Measurements from ENCODE around the gene BANF1.
A peak's percentile ranks its signal among the peaks of the same experiment; 100 is the strongest.
"Not testable (repeated sequence)": the region's sequence is repeated elsewhere in the genome, so short reads cannot be mapped to it uniquely, and the experiment has no call there.

The BANF1 gene

DNA sequence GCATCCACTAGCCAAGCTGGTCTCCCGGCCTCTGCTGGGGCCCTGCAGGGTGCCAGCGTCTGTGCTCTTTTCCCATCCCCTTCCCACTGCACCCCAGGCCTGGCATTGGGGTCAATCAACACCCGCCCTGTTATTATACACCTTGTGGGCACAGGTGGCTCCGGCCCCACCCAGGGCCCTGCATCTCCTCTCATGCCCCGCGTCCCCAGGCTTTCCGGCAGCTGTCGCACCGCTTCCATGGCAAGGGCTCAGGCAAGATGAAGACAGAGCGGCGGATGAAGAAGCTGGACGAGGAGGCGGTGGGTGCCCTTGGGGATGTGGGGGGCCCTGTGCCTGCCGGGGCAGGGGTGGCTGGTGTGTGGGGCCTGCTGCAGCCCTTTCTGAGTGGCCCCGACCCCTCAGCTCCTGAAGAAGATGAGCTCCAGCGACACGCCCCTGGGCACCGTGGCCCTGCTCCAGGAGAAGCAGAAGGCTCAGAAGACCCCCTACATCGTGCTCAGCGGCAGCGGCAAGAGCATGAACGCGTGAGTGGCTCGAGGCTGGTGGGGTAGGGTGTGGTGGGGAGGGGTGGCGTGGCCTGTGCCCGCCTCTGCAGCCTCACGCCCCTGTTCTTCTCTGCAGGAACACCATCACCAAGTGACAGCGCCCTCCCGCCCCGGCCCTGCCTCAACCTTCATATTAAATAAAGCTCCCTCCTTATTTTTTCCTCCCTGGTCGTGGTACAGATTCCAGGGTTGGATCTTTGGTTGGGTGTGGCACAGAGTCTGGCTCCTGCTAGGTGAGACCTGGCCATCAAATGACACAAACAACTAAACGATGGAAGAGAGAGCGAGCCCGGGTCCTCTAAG, 23.7 kb upstream of the BANF1 start:
- DNase-seq: no peak

DNA sequence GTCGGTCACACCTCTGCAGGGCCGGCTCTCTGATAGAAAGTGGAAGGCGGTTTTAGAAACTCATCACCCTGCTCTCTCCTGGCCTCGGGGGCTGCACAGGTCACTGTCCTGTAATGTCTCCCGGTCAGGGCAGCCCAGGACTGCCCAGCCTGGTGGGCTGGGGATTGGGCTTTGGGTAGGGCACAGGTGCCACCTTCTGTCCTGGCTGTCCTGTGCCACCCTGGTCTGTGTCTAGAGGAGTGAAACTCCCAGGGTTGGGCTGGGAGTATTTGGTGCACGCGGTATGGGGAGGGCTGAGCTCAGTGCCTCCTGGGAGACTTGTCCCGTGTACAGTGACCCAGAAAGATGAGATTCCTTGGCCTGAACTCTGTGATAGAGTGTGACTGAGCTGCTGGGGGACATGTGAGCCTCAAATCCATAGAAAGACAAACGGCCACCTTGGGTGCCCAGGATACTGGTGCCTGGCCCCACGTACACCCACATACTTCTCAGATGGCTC, 23.0 kb upstream of the BANF1 start:
- no peak for DNase-seq

DNA sequence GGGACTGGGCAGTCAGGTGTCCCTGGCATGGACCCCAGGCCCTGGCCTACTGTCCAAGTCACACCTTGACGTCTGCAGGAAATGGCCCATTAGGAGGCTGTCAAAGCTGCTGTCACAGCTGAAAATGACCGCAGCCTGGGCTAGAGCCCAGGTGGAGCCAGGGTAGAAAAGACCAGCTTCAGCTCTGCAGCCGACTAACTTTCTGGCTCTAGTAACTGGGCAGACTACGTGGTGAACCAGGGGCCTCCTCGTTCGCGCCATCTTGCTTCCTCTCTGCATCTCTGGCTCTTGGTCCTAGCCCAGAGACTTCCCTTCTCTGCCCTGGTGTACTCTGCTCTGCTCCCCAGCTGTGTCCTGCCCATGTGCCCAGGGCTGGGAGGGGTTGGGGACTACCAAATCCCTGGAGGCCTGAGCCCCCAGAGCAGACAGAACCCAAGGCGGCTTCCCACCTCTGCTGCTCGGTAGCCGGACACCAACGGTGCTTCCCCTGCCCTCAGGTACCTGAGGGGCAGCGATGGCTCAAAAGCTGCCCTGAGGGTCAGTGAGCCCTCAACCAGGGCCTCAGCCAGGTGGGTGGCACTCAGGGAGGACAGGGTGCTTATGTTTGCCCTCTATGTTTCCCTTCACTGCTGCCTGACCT, 21.1 kb upstream of the BANF1 start:
- DNase-seq: no peak

DNA sequence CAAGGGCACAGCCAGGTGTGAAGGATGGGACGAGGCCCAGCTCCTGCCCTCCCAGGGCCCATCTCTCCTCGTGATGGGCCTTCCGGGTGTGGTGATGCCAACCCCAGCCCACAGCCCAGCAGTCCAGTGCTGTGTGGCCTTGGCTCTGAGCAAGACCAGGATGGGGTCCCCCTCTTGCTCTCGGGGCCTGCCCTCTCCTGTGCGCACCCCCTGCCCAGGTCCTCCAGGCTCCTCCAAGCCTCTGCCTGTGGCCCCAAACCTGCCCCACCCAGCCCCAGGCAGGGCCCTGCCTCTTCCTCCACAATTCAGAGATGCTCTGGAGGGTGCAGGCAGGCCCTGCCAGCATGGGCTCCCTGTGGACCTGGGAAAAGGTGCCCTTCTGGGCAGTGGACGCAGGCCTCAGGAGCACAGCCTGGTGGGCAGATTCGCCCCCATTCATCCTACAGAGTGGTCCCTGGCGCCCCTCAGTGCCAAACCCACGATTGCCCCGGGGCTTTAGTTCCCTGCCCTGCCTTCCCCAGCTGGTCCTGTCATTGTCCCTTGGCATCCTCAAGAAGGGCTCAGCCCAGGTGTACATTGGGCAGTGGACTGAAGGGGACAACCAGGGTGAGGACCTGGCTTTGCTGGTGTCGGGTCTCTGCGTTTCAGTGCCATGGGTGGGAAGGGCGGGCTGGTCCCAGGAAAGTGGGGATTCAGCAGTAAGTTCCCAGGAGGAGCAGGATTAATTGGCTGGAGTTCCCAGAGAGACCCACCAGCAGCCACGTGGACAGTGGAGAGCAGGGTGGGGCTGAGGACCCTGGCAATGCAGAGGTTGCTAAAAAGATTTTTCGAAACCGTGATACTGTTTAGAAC, 20.1 kb upstream of the BANF1 start:
- DNase-seq: no peak

DNA sequence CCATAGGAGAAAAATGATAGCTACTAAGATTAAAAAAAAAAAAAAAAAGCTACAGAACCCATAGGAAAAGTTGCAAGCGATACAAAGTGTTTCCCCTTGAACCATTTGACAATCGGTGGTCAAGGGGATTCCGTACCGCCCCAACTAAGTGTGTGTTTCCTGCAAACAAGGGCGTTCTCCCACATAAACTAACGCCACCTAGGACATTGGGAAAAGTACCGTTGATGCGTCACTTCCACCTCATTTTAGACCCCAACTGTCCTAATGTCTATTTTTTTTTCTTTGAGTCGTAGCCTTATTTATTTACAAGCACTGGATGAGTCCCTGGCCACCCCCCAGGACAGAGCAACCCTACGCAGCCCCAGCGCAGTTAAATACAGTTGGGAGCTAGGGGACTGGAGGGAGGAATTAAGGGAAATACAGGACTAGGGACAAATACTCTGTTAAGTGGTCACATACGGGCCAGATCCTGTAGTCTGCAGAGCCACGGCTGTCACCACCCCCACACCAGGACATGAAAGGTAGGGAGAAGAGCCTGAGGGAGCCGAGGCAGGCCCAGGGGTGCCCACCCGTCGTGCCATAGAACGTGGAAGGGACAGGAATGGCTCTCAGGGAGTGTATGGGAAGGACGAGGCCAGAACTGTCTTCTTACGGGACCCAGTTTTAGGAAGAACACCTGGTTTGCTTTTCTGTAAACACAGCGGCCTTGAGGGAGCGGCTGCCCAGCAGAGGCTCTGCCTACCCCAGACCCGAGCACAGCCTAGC, 19.3 kb upstream of the BANF1 start:
- no peak for DNase-seq

DNA sequence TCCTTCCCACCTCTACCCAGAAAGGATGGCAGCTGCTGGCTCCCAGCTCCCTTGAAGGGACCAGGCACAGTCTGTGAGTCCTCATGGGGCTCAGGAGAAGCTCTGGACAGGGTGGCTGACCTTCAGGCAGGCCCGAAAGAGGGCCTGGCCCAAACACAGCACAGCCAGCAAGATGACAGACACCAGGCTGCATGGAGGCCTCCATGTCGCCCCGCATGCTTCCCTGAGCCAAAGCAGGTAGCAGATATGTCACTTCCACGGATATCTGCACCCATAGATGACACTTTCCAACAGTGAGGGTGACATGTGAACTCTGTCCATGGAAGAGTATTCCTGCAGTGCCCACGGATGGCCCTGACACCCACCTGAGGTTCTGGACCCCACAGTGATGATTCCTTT, 18.7 kb upstream of the BANF1 start:
- DNase-seq: no peak

DNA sequence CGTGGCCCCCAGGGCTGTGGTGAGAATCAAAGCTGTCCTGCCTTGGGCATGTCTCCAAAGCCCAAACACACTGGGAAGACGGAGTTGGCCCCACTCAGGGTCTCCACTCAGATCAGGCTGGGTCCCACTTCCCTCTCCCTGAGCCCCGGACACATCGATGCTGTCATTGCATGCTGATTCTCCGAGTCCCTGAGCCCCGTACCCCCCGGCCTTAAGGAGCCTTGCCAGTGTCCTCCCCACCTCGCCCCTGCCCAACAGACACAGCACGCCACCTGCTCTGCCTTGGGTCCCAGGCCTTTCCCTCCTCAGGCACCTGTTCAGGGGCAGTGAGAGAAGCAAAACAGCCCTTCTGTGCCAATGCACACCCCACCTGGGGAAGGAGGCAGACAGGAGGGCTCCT, 15.0 kb upstream of the BANF1 start:
- no peak for DNase-seq

DNA sequence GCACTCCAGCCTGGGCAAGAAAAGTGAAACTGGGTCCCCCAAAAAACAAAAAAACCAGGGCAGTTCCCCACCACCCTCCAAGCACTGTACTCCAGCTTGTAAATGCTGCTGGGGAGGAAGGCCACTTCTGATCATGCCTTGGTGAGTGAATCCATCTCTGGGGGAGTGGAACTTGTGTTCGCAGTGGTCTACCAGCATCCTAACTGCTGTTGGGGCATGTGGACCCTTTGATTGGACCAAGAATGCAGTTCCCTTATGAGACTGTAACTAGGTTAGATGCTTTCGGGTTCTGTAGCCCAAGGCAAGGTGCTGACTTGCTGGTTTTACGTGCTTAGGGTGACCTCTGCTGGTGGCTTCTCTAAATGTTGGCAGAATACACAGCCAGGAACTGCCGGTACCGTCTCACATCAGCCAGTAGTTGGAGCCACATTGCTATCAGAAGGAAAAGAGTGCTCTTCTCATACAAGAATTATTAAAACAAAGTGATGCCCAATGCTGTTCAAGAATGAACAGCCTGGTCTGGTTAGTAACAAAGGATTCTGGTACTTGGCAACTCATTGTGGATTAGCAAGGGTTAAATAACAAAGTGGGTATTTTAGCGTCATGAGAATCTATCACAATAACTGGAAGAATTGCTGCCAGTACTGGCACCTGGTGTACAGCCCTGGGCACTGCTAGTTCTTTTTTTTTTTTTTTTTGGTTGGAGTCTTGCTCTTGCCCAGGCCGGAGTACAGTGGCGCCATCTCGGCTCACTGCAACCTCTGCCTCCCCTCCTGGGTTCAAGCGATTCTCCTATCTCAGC, 13.3 kb upstream of the BANF1 start:
- peak; percentile 96 for DNase-seq

DNA sequence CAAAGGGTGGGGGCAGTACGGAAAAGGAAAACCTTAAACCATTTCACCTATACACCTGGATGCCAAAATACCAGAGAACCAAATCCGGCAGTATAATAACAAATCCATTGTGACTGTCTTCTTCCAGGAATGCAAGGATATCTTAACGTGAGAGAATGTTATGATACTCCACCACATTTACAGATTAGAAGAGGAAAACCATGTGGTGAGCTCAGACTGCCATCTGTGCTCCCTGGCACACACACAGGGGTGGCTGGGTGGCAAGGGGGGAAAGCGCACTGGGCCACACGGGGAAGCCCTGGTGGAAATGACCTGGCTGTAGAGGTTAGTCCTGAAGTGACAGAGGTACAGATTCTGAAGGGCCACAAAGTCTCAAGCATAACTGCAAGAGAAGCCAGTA, 10.2 kb upstream of the BANF1 start:
- DNase-seq: no peak

DNA sequence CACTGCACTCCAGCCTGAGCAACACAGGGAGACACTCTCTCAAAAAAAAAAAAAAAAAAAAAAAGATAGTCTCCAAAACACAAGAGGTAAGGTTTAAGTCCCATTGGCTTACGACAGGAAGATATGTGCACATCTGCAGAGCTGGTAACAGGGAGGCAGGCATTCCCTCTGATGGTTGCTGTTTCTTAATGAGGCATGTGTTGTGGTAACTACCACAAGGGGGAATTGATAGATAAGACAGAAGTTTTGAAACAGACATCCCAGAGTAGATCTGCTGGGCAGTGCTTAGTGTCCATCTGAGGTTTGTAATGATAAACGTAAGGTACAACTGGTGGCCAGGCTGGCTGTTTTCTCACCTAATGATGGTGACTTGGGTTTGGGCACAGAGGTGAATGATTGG, 5.0 kb upstream of the BANF1 start:
- no peak for DNase-seq

DNA sequence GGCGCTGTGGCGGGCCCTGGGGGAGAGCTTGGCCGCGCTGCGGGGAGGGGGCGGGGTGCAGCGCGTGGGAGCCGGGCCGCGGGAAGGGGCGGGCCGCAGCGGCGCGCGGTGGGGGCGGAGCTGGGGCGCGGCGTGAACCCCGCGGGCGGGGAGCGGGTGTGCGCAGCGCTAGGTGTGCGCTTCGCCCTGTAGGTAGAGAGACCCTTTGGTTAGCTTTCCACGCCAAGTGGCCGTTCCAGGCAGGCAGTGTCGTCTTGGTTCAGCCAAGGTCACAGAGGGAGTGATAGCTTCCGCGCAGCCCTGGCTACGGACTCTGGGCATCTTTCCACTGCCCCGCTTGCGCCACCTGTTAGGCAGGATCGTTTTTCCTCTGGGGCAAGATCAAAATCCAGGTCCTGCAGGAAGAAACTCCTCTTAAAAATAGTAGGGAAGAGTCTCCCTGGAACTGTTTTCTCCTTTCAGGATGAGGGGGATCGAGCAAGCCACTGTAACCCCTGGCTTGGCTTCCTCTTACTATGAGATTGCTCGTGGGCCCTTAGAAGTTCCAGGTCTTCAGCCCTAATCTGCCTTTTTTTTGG, 434 bp downstream of the BANF1 start:
- no peak for DNase-seq

DNA sequence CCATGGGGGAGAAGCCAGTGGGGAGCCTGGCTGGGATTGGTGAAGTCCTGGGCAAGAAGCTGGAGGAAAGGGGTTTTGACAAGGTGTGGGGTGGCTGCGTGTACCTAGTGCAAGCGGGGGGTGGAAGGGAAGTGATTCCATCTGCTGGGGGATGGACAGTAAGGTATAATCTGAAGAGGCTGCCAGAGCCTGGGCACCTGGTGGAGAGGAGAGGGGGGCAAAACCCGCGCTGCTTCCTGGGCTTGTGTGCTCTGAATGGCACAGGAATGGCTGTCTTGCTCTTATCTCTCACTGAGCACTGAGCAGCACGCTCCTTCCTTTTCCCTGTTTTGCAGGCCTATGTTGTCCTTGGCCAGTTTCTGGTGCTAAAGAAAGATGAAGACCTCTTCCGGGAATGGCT, 988 bp downstream of the BANF1 start:
- no peak for DNase-seq

DNA sequence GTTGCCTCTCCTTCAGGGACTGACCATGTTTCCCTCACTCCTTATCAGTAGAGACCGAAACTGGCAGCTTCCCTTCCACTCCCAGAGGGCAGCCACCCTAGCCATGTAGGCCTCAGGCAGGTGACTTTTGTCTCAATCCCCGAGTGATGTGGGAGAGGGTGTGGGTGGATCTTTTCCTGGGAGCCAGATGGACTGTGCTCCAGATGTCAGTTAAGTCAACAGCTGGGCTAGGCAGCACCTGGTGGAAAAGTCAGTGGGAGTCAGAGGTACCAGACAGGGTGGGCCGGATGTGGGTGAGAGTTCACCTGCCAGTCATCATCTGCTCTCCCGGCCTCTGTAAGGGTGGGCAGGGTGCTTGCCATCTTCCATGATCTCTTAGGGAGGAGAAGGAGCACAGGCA, 1.9 kb downstream of the BANF1 start:
- no peak for DNase-seq

DNA sequence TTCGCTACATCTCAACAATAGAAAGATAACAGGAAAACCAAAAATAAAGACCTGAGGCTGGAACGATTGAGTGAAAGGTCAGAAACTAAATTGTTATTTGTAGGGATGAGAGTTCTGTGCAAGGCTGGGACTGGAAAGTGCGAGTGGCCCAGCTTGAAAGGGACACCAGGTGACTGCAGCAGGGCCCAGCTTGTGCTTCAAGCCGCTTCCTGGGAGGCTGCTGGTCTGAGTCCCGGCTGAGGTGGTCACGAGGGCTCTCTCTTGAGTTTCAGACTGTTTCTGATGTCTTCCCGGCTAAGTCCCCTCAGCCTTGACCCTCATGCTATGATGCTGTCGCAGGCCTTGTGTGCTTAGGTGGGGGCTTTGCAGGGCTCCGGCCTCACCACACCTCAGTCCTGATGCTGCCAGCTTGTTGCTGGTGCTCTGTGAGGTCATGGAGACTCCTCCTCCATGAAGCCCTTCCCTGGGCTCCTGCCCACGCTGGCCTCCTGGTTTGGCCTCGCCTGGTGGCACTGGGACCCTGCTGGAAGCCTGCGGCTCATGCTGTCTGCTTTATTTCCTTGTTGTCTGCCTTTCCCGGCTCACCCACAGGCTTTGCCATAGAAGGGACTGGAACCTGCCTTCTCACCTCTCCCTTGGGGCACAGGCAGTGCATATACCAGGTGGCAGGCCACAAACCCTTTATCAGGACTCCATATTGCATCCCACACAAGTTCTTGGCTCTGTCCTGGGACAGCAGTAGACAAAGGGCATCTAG, 4.0 kb downstream of the BANF1 start:
- DNase-seq: no peak

DNA sequence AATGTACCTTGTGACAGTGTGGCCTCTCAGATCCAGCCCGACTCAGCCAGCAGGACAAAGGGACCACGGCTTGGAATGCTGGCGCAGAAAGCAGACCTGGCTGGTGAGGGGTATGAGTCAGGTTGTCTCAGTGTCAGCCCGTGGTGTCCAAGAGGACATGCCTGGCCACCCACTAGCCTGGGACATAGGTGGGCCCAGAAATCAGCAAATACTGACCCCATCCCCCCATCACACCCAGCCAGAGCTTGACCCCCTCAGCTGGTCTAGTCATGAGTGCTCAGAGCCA, 4.5 kb downstream of the BANF1 start:
- no peak for DNase-seq

DNA sequence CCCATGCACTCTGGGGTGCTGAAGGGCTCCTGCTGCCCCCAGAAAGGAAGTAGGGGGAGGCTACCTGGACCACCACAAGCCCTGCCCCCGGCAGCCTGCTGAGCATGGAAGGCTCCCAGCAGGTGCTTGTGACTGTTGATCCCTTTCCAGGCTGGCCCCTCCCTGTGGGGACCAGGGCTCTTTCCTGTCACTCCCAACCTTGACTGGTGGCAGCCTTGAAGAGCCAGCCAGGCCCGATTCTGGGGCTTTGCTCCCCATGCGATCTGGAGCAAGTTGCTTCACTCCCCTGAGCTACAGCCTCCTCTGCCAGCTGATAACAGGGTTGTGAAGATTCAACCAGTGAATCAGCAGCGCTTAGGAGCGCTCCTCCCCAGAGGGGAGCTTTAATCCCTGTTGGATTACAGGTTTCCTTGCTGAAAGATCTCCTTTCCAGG, 4.9 kb downstream of the BANF1 start:
- no peak for DNase-seq

DNA sequence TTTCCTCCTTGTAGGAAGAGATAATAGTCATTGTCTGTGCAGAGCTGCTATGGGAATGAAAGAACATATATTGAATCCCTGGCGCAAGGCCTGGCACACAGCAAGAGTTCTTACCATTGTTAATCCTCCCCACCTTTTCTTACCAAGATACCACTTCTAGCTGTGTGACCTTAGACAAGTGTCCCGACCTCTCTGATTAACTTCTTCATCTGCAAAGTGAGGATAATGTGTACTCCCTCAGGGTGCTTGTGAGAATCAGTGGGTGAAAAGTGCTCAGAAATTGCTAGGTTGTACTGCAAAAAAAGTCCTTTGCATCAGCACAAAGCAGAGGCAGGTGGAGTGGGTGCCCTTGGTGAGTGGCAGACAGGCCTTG, 5.8 kb downstream of the BANF1 start:
- no peak for DNase-seq

DNA sequence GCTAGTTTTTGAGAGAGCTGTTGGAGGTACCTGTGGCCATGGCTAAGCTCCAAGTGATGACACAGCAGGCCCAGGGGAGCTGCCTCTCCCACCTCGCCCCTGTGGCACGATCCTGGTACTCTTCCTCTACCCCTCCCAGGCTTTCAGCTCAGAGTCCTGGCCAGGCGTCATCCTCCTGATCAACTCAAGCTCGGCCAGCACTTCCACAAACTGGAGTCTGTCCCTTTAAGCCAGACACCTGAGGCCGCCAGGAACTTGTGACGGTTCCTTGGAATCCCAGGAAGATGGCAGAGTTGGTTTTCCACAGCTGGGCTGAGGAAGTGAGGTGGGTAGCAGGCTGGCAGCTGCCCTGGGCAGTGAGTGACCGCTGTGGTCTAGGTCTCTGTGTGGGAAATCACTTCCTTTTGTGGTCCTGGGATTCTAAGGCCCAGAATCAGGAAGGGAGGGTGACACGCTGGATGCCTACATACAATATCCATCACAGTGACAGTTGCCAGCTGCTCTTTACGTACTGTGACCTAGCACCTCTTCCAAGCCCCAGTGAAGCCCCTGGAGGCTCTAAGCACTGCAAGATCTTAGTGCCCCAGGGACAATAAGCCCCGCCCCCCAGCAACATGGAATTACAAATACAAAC, 6.3 kb downstream of the BANF1 start:
- DNase-seq: no peak

DNA sequence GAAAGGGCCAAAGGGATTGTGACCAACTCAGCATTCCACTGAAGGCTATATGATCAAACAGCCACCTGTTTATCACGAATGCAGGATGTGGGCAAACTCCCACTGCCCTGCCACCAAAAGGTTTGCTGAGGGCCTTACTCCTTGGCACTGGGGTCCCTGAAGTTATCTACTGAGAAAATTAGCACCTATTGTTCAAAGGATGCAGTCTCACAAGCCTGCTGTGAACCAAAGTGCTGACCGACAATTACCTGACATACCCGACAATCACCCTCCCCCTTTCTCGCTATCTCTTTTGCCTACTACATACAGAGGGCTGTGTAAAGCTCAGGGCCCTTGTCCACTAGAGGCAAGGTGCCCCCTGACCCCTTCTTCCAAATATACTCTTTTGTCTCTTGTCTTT, 7.7 kb downstream of the BANF1 start:
- DNase-seq: not testable (repeated sequence)

DNA sequence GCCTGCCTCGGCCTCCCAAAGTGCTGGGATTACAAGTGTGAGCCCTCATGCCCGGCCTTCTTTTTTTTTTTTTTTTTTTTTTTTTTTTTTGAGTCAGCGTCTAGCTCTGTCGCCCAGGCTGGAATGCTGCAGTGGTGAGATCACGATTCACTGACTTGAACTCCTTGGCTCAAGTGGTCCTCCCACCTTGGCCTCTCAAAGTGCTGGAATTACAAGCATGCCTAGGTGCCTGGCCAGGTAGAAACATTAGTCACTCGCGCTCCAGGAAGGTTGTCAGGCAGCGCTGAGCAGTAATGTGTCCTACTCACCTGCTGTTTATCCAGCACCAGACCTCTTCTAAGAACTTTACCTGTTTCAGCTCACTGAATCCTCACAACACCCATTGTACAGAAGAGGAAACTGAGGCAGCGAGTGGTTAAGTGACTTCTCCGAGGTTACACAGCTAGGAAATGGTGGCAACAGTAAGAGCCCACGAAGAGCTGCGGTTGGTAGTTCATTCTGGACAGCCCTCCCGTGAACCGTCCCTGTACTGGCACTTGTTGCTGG, 9.0 kb downstream of the BANF1 start:
- DNase-seq: no peak
